Hepatocyte (in vitro differentiated cells): ENCODE data around the gene QDPR. TPM values are rescaled to one million over a fixed set of nuclear protein-coding genes. Genes with fewer than 3 reads are reported as not detected.

Experiments
- DNase-seq: peaks from one replicate; pipeline ENCODE4 v3.0.0-alpha.2; 2016; ENCODE audit warnings: low spot score
- H2AFZ ChIP-seq: fragments of 200-600 bp; sonication (generic); 2 replicates; pipeline ENCODE4 v1.6.0; 2016; ENCODE audit warnings: antibody characterized with exemption, mild to moderate bottlenecking
- H3K27ac ChIP-seq: fragments of 200-600 bp; sonication (generic); 2 replicates; pipeline ENCODE4 v1.5.1; 2016; ENCODE audit warnings: mild to moderate bottlenecking
- H3K27me3 ChIP-seq: fragments of 200-600 bp; sonication (generic); 2 replicates; pipeline ENCODE4 v1.6.1; 2016
- H3K36me3 ChIP-seq: fragments of 200-600 bp; sonication (generic); replicated peaks from 2 replicates; pipeline ENCODE4 v1.5.1; 2016; ENCODE audit warnings: low read depth; ENCODE audit not compliant: insufficient read depth
- H3K4me1 ChIP-seq: fragments of 200-600 bp; sonication (generic); 2 replicates; pipeline ENCODE4 v1.5.1; 2016; ENCODE audit warnings: mild to moderate bottlenecking, moderate library complexity; ENCODE audit not compliant: insufficient read depth
- H3K4me2 ChIP-seq: fragments of 200-600 bp; sonication (generic); 2 replicates; pipeline ENCODE4 v1.6.0; 2016
- H3K4me3 ChIP-seq: fragments of 200-600 bp; sonication (generic); 2 replicates; pipeline ENCODE4 v1.5.1; 2016; ENCODE audit warnings: mild to moderate bottlenecking
- H3K79me2 ChIP-seq: fragments of 200-600 bp; sonication (generic); 2 replicates; pipeline ENCODE4 v1.6.0; 2017; ENCODE audit warnings: mild to moderate bottlenecking
- H3K9me2 ChIP-seq: fragments of 200-600 bp; sonication (generic); replicated peaks from 2 replicates; pipeline ENCODE4 v1.6.0; 2017; ENCODE audit warnings: mild to moderate bottlenecking; ENCODE audit not compliant: insufficient read depth
- H3K9me3 ChIP-seq: fragments of 200-600 bp; sonication (generic); 2 replicates; pipeline ENCODE4 v1.5.1; 2016; ENCODE audit warnings: low read depth, mild to moderate bottlenecking
- H4K20me1 ChIP-seq: fragments of 200-600 bp; sonication (generic); 2 replicates; pipeline ENCODE4 v1.6.0; 2016; ENCODE audit warnings: mild to moderate bottlenecking; ENCODE audit not compliant: insufficient read depth, poor library complexity, severe bottlenecking
- CTCF ChIP-seq: fragments of 200-600 bp; sonication (generic); IDR thresholded peaks from 2 replicates; pipeline ENCODE4 v1.5.1; 2016; ENCODE audit warnings: antibody characterized with exemption, mild to moderate bottlenecking; ENCODE audit not compliant: poor library complexity
- EZH2 ChIP-seq: fragments of 200-600 bp; sonication (generic); IDR thresholded peaks from 2 replicates; pipeline ENCODE4 v1.6.1; 2016; ENCODE audit warnings: antibody characterized with exemption, mild to moderate bottlenecking, borderline replicate concordance
- EZH2phosphoT487 ChIP-seq: fragments of 200-600 bp; sonication (generic); IDR thresholded peaks from one replicate; pipeline ENCODE4 v1.6.1; 2018; ENCODE audit warnings: antibody characterized with exemption, mild to moderate bottlenecking, low read depth, moderate library complexity; ENCODE audit not compliant: unreplicated experiment, severe bottlenecking
- WGBS: methylation state at CpG from one replicate; pipeline ENCODE4 v1.1.6; 2016; ENCODE audit warnings: low lambda C conversion rate; ENCODE audit errors: missing lambda C conversion rate; 5-methylcytosine and 5-hydroxymethylcytosine counted together
- polyA plus RNA-seq: library from polyadenylated mRNA; unstranded; fragments of >200 nt; fragmentation: Nextera tagmentation; extraction: Ambion mirVana; gene quantifications from 2 replicates; pipeline ENCODE4 v1.2.1, GENCODE V29; 2016
- total RNA-seq: library from RNA; depleted of rRNA; stranded (reverse); fragments of >200 nt; gene quantifications from 2 replicates; pipeline ENCODE4 v1.2.3, GENCODE V29; 2014

Gene QDPR
- total and polyA plus RNA-seq, 2 experiments from 2014 or later, result 56.2 to 70.3 TPM

GRCh38 chr4:17526695-17527477 is 15.0 kb upstream of the QDPR start:
- Histone ChIP-seq H3K4me3 (no peak overlapping the region), H3K4me1 (no peaks in the 10 kb centered on the region), H3K27ac (no peak overlapping the region), H3K36me3 (no peaks in the 10 kb centered on the region), H2AFZ (no peak overlapping the region), H3K79me2 (no peaks in the 10 kb centered on the region), H4K20me1 (no peaks in the 10 kb centered on the region), H3K9me2 (no peaks in the 10 kb centered on the region), H3K9me3 (no peaks in the 10 kb centered on the region), H3K27me3 (peaks cover 8% of the 10 kb centered on the region), H3K4me2 (no peak overlapping the region)
- TF ChIP-seq EZH2phosphoT487, result no peak
- TF ChIP-seq EZH2, result no peak
- TF ChIP-seq CTCF, result no peak
- no peak for DNase-seq
- WGBS, result 90% methylated on average over 27 of the region's 27 CpGs

GRCh38 chr4:17523662-17524061 is 11.8 kb upstream of the QDPR start:
- Histone ChIP-seq H3K4me2 (no peak overlapping the region), H3K36me3 (no peaks in the 10 kb centered on the region), H3K27me3 (peaks cover 8% of the 10 kb centered on the region), H2AFZ (no peak overlapping the region), H3K4me3 (no peak overlapping the region), H3K4me1 (no peaks in the 10 kb centered on the region), H4K20me1 (no peaks in the 10 kb centered on the region), H3K9me3 (no peaks in the 10 kb centered on the region), H3K79me2 (no peaks in the 10 kb centered on the region), H3K27ac (no peak overlapping the region), H3K9me2 (no peaks in the 10 kb centered on the region)
- no peak for DNase-seq
- TF ChIP-seq CTCF, result no peak
- TF ChIP-seq EZH2phosphoT487, result no peak
- no peak for TF ChIP-seq EZH2
- 49% methylated on average over 2 of the region's 2 CpGs for WGBS

GRCh38 chr4:17521595-17521994 is 9.7 kb upstream of the QDPR start:
- H3K4me1 ChIP-seq, result no peaks in the 10 kb centered on the region
- no peaks in the 10 kb centered on the region for H3K9me3 ChIP-seq
- no peaks in the 10 kb centered on the region for H3K79me2 ChIP-seq
- no peak overlapping the region for H3K27ac ChIP-seq
- no peak for DNase-seq
- no peaks in the 10 kb centered on the region for H4K20me1 ChIP-seq
- H3K27me3 ChIP-seq, result peaks cover 9% of the 10 kb centered on the region
- 90% methylated on average over 5 of the region's 5 CpGs for WGBS
- no peak overlapping the region for H3K4me2 ChIP-seq
- TF ChIP-seq EZH2phosphoT487 (no peak), EZH2 (no peak), CTCF (no peak)
- no peaks in the 10 kb centered on the region for H3K9me2 ChIP-seq
- no peaks in the 10 kb centered on the region for H3K36me3 ChIP-seq
- no peak overlapping the region for H2AFZ ChIP-seq
- no peak overlapping the region for H3K4me3 ChIP-seq
